ENCODE data around the gene SUMF2.

GRCh38 chr7:56127241-56127975 lies 63.3 kb downstream of the SUMF2 start:
- TF ChIP-seq, protein P1, sequence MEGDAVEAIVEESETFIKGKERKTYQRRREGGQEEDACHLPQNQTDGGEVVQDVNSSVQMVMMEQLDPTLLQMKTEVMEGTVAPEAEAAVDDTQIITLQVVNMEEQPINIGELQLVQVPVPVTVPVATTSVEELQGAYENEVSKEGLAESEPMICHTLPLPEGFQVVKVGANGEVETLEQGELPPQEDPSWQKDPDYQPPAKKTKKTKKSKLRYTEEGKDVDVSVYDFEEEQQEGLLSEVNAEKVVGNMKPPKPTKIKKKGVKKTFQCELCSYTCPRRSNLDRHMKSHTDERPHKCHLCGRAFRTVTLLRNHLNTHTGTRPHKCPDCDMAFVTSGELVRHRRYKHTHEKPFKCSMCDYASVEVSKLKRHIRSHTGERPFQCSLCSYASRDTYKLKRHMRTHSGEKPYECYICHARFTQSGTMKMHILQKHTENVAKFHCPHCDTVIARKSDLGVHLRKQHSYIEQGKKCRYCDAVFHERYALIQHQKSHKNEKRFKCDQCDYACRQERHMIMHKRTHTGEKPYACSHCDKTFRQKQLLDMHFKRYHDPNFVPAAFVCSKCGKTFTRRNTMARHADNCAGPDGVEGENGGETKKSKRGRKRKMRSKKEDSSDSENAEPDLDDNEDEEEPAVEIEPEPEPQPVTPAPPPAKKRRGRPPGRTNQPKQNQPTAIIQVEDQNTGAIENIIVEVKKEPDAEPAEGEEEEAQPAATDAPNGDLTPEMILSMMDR (IDR thresholded peaks at IDR 0.05): no peak
- TF ChIP-seq POLR2A (IDR thresholded peaks at IDR 0.05) (no peak), EP300 (IDR thresholded peaks at IDR 0.05; ENCODE audit: low read depth) (no peak)

Data from transverse colon (tissue), 3 donors.